ENCODE data around the gene BAHD1.

The BAHD1 gene

GRCh38 chr15:40483919-40484318 lies 43.2 kb downstream of the BAHD1 start:
- H3K27ac Mint-ChIP-seq = no peak overlapping the region
- H3K4me3 Mint-ChIP-seq = no peak overlapping the region
- no peaks in the 10 kb centered on the region for H3K9me3 Mint-ChIP-seq
- H3K36me3 Mint-ChIP-seq (ENCODE audit: low read depth) = no peaks in the 10 kb centered on the region
- H3K27me3 Mint-ChIP-seq = peaks cover 20% of the 10 kb centered on the region
- H3K4me1 Mint-ChIP-seq (ENCODE audit: low read depth) = no peaks in the 10 kb centered on the region

DNA sequence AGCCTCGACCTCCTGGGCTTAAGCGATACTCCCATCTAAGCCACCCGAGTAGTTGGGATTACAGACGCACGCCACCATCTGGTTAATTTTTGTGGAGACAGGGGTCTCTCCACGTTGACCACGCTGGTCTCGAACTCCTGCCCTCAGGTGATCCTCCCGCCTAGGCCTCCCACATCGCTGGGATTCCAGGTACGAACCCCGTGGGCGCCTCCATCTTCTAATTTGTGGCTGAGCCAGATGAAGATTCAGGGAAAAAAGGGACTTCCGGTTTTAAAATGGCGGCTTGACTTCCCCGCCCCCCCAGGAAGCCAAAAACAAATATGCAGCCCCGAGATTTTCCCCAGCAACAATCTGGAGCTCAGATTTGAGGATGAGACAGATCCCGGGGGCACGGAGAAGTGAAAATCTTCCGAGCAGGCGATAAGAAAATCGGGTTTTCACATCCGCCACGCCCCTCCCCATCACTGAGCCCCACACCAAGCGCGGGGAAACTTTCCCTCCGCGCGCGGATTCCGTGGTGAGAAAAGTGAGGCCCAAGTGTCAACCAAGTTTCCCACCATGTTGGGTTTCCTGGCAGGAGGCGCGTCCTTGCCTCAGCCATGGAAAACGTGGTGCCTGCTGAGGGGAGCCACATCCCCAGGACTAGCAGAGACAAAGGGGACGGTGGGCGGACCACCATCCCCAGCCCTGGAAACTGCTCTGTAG lies 45.5 kb downstream of the BAHD1 start:
- H3K4me1 Mint-ChIP-seq (ENCODE audit: low read depth) = no peaks in the 10 kb centered on the region
- H3K27ac Mint-ChIP-seq = no peak overlapping the region
- H3K27me3 Mint-ChIP-seq = peaks cover 12% of the 10 kb centered on the region
- no peaks in the 10 kb centered on the region for H3K36me3 Mint-ChIP-seq (ENCODE audit: low read depth)
- H3K4me3 Mint-ChIP-seq = no peak overlapping the region
- no peaks in the 10 kb centered on the region for H3K9me3 Mint-ChIP-seq

GRCh38 chr15:40487816-40488682 lies 47.3 kb downstream of the BAHD1 start:
- Mint-ChIP-seq H3K9me3 (no peaks in the 10 kb centered on the region), H3K27me3 (no peaks in the 10 kb centered on the region), H3K4me1 (ENCODE audit: low read depth) (peaks cover 5% of the 10 kb centered on the region), H3K4me3 (no peak overlapping the region), H3K36me3 (ENCODE audit: low read depth) (no peaks in the 10 kb centered on the region), H3K27ac (no peak overlapping the region)

GRCh38 chr15:40489274-40490175 lies 48.8 kb downstream of the BAHD1 start:
- Mint-ChIP-seq H3K4me1 (ENCODE audit: low read depth) (peaks cover 20% of the 10 kb centered on the region), H3K27me3 (no peaks in the 10 kb centered on the region), H3K36me3 (ENCODE audit: low read depth) (no peaks in the 10 kb centered on the region), H3K9me3 (no peaks in the 10 kb centered on the region), H3K27ac (no peak overlapping the region), H3K4me3 (no peak overlapping the region)

- peak overlapping the region; percentile 90 for H3K27ac Mint-ChIP-seq
- H3K36me3 Mint-ChIP-seq (ENCODE audit: low read depth) = no peaks in the 10 kb centered on the region
- peak overlapping the region; percentile 69 for H3K4me3 Mint-ChIP-seq
Measured at GRCh38 chr15:40493089-40493840, 52.5 kb downstream of the BAHD1 start.

DNA sequence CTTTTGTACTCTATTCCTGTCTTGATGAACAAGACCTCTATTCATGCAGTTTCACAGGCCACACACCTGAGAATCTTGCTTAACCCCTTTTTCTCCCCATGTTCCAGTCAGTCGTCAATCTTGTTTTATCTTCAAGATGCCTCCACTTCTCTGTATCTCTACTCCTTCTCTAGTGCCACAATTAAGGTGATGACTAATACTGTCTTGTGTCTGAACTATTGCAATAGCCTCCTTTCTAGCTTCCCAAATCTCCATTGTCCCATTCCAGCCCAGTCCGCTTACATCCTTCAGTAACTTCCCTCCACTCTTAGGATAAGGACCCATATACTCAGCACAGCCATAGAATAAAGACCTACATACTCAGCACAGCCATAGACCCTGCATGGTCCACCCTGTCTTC lies 54.8 kb downstream of the BAHD1 start:
- Mint-ChIP-seq H3K4me1 (ENCODE audit: low read depth) (peaks cover 51% of the 10 kb centered on the region), H3K9me3 (no peaks in the 10 kb centered on the region), H3K27ac (no peak overlapping the region), H3K36me3 (ENCODE audit: low read depth) (no peaks in the 10 kb centered on the region), H3K27me3 (peaks cover 8% of the 10 kb centered on the region), H3K4me3 (no peak overlapping the region)

More at GRCh38 chr15:40493089-40493840, 52.5 kb downstream of the BAHD1 start:
- H3K27me3 Mint-ChIP-seq = peaks cover 5% of the 10 kb centered on the region
- H3K9me3 Mint-ChIP-seq = no peaks in the 10 kb centered on the region
- H3K4me1 Mint-ChIP-seq (ENCODE audit: low read depth) = peaks cover 41% of the 10 kb centered on the region

- no peak overlapping the region for H3K27ac Mint-ChIP-seq
- no peaks in the 10 kb centered on the region for H3K9me3 Mint-ChIP-seq
- H3K36me3 Mint-ChIP-seq (ENCODE audit: low read depth) = no peaks in the 10 kb centered on the region
- no peak overlapping the region for H3K4me3 Mint-ChIP-seq
- H3K4me1 Mint-ChIP-seq (ENCODE audit: low read depth) = peaks cover 52% of the 10 kb centered on the region
- peaks cover 18% of the 10 kb centered on the region for H3K27me3 Mint-ChIP-seq
Measured at GRCh38 chr15:40498418-40498817, 57.7 kb downstream of the BAHD1 start.

DNA sequence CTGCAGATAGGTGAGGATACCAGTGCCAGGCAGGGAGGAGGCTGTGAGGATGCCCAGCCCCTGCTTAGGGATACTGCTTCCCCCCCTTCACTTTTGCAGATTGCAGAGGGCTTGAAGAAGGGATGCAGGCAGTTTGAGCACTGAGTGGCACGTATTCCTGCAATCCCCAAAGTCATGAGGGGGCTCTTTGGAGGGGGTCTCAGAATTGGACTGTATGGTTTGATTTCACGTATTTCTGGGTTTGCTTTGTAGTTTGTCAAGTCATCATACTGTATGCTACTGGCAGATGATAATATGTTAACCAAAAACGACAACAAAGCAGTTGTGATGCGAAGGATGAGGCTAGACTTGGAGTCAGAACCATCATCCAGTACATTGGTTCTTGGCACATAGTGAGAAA lies 58.1 kb downstream of the BAHD1 start:
- Mint-ChIP-seq H3K4me1 (ENCODE audit: low read depth) (peaks cover 47% of the 10 kb centered on the region), H3K4me3 (no peak overlapping the region), H3K9me3 (no peaks in the 10 kb centered on the region), H3K27ac (no peak overlapping the region), H3K27me3 (peaks cover 18% of the 10 kb centered on the region), H3K36me3 (ENCODE audit: low read depth) (no peaks in the 10 kb centered on the region)

GRCh38 chr15:40499931-40500330 lies 59.2 kb downstream of the BAHD1 start:
- Mint-ChIP-seq H3K4me3 (no peak overlapping the region), H3K9me3 (no peaks in the 10 kb centered on the region), H3K27ac (no peak overlapping the region), H3K27me3 (peaks cover 26% of the 10 kb centered on the region), H3K36me3 (ENCODE audit: low read depth) (no peaks in the 10 kb centered on the region), H3K4me1 (ENCODE audit: low read depth) (peaks cover 36% of the 10 kb centered on the region)

- Mint-ChIP-seq H3K27me3 (peaks cover 25% of the 10 kb centered on the region), H3K9me3 (no peaks in the 10 kb centered on the region), H3K36me3 (ENCODE audit: low read depth) (no peaks in the 10 kb centered on the region), H3K4me1 (ENCODE audit: low read depth) (peaks cover 31% of the 10 kb centered on the region), H3K27ac (no peak overlapping the region), H3K4me3 (no peak overlapping the region)
Measured at GRCh38 chr15:40500568-40501330, 60.0 kb downstream of the BAHD1 start.

- Mint-ChIP-seq H3K9me3 (no peaks in the 10 kb centered on the region), H3K27ac (no peak overlapping the region), H3K36me3 (ENCODE audit: low read depth) (no peaks in the 10 kb centered on the region), H3K27me3 (peaks cover 29% of the 10 kb centered on the region), H3K4me3 (no peak overlapping the region), H3K4me1 (ENCODE audit: low read depth) (peaks cover 33% of the 10 kb centered on the region)
Measured at GRCh38 chr15:40501487-40501886, 60.7 kb downstream of the BAHD1 start.

DNA sequence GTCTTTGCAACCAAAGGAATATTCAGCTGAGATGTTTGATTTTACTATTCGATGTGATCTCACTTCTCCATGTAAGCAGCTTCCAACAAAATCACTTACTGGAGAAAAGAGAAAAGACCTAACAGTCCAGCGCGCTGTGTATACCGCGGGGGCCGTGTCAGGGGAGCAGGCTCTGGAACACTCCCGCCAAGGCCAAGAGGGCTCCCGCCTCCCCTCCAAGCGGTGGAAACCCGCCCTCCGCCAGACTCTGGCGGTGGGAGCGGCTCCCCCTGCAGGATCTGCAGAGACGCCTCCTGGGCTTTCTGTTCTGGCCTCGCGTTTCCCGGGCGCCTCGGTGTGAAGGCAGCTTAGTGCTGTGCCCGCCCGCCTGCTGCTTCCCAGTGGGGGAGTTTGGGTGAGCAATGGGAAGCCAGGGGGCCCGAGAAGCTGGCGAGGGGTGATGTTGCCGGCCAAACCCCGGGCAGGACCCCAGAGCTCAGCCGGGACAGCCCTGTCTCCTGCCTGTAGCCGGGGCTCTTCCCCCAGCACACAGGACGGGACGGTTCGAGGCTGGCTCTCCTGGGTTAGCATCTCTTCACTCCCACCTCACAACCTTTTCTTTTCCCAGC lies 66.3 kb downstream of the BAHD1 start:
- no peak overlapping the region for H3K27ac Mint-ChIP-seq
- peaks cover 26% of the 10 kb centered on the region for H3K4me1 Mint-ChIP-seq (ENCODE audit: low read depth)
- peaks cover 62% of the 10 kb centered on the region for H3K27me3 Mint-ChIP-seq
- H3K36me3 Mint-ChIP-seq (ENCODE audit: low read depth) = no peaks in the 10 kb centered on the region
- H3K9me3 Mint-ChIP-seq = no peaks in the 10 kb centered on the region
- H3K4me3 Mint-ChIP-seq = no peak overlapping the region

DNA sequence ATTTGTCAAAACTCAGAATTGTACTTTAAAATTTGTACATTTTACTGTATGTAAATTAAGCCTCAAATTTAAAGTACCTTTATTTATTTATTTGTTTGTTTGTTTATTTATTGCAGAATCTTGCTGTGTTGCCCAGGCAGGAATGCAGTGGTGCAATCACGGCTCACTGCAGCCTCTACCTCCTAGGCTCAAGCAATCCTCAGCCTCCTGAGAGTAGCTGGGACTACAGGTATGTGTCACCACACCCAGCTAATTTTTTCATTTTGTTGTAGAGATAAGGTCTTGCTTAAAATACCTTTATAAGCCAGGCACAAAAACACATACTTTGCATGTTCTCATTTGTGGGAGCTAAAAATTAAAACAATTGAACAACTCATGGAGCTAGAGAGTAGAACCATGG lies 67.5 kb downstream of the BAHD1 start:
- Mint-ChIP-seq H3K27ac (no peak overlapping the region), H3K4me1 (ENCODE audit: low read depth) (peaks cover 26% of the 10 kb centered on the region), H3K36me3 (ENCODE audit: low read depth) (no peaks in the 10 kb centered on the region), H3K27me3 (peaks cover 63% of the 10 kb centered on the region), H3K9me3 (no peaks in the 10 kb centered on the region), H3K4me3 (no peak overlapping the region)
